A549 (cell line): ENCODE data around the gene C2.

ENCODE experiments used
- POLR2A ChIP-seq: IDR thresholded peaks from 2 replicates; pipeline ENCODE4 v1.6.1; 2012; ENCODE audit warnings: mild to moderate bottlenecking, low read length
- RAD21 ChIP-seq, 2 experiments: fragments of >200 bp in 1 of 2; sonication (Bioruptor Twin) in 1 of 2; formaldehyde crosslinking in 1 of 2; IDR thresholded peaks in 1 of 2; conservative IDR thresholded peaks in 1 of 2; 2 replicates in 1 of 2; 3 replicates in 1 of 2; pipeline ENCODE4 v1.6.1; 2012 to 2018; ENCODE audit warnings: inconsistent platforms in 1 of 2
- TF ChIP-seq, protein P1 (sequence below): IDR thresholded peaks from 2 replicates; pipeline ENCODE4 v1.6.1; 2012
- TF ChIP-seq, protein P2 (sequence below): fragments of >200 bp; sonication (Bioruptor Twin); formaldehyde crosslinking; IDR thresholded peaks from 3 replicates; pipeline ENCODE4 v1.5.1; 2016

DNA sequence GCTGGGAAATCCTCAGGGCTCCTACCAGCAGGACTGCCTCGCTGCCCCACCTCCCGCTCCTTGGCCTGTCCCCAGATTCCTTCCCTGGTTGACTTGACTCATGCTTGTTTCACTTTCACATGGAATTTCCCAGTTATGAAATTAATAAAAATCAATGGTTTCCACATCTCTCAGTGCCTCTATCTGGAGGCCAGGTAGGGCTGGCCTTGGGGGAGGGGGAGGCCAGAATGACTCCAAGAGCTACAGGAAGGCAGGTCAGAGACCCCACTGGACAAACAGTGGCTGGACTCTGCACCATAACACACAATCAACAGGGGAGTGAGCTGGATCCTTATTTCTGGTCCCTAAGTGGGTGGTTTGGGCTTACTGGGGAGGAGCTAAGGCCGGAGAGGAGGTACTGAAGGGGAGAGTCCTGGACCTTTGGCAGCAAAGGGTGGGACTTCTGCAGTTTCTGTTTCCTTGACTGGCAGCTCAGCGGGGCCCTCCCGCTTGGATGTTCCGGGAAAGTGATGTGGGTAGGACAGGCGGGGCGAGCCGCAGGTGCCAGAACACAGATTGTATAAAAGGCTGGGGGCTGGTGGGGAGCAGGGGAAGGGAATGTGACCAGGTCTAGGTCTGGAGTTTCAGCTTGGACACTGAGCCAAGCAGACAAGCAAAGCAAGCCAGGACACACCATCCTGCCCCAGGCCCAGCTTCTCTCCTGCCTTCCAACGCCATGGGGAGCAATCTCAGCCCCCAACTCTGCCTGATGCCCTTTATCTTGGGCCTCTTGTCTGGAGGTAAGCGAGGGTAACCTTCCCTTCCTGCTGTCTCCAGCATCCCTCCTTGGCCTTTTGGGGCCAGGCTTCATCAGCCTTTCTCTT lies 18.2 kb downstream of the C2 start, which contains the start of gene CFB:
- TF ChIP-seq, protein P1, sequence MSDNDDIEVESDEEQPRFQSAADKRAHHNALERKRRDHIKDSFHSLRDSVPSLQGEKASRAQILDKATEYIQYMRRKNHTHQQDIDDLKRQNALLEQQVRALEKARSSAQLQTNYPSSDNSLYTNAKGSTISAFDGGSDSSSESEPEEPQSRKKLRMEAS, result no peak
- TF ChIP-seq, protein P2, sequence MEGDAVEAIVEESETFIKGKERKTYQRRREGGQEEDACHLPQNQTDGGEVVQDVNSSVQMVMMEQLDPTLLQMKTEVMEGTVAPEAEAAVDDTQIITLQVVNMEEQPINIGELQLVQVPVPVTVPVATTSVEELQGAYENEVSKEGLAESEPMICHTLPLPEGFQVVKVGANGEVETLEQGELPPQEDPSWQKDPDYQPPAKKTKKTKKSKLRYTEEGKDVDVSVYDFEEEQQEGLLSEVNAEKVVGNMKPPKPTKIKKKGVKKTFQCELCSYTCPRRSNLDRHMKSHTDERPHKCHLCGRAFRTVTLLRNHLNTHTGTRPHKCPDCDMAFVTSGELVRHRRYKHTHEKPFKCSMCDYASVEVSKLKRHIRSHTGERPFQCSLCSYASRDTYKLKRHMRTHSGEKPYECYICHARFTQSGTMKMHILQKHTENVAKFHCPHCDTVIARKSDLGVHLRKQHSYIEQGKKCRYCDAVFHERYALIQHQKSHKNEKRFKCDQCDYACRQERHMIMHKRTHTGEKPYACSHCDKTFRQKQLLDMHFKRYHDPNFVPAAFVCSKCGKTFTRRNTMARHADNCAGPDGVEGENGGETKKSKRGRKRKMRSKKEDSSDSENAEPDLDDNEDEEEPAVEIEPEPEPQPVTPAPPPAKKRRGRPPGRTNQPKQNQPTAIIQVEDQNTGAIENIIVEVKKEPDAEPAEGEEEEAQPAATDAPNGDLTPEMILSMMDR, result no peak
- TF ChIP-seq RAD21 (conservative IDR thresholded peaks at IDR 0.05 in 1 of 2, IDR thresholded peaks at IDR 0.05 in 1 of 2) (no peak), POLR2A (no peak)
